ENCODE data around the gene PLCD3. TPM values are rescaled to one million over a fixed set of nuclear protein-coding genes. Genes with fewer than 3 reads are reported as not detected.
"Not testable (repeated sequence)": the region's sequence is repeated elsewhere in the genome, so short reads cannot be mapped to it uniquely, and the experiment has no call there.

Gene PLCD3
- total RNA-seq, 2 experiments from 2014 or later = 3.0 to 4.1 TPM

- H3K27me3 Mint-ChIP-seq = peaks cover 6% of the 10 kb centered on the region
Measured at GRCh38 chr17:45128331-45128730, 4.0 kb downstream of the PLCD3 start.

DNA sequence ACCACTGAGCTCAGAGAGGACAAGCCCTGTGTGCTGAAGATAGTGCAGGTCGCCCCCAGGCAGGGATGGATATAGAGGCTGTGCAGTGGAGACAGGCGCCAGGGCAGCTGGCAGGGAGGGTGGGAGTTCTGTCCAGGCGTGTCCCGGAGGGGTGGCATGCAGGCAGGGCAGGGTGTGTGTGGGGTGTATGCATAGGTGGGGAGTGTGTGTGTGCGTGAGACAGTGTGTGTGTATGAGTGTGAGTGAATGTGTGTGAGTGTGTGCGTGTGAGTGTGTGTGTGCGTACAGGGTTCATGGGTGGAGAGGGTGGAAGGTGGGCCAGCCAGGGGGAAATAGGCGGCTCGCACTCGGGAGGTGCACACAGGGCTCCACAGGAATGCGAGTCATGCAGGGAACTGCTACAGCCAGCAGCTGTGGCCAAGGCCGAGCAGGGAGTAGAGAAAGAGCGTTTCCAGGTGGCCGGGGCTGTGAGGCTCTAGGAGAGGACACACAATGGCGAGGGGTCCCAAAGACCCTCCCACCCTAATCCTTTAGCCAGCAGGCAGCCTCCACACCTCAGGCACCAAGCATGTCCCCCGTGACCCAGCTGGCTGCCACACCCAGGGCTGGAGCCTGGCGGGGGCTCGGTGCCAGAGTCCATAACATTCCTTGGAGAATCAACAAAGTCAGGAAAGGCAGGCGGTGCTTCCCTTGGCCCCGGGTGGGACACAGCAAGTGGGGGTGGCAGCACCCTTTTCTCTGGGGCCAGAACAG is 4.6 kb downstream of the PLCD3 start:
- peaks cover 6% of the 10 kb centered on the region for H3K27me3 Mint-ChIP-seq
- CTCF ChIA-PET = interaction anchor here (1.0 kb wide), 1 partner anchor 70 kb away, joined by 4 read pairs; no protein-coding TSS in a partner anchor
- no peak for DNase-seq
- POLR2A ChIA-PET = no interaction called here
- H3K4me1 Mint-ChIP-seq = no peaks in the 10 kb centered on the region
- H3K27ac Mint-ChIP-seq = no peak overlapping the region
- no peaks in the 10 kb centered on the region for H3K9me3 Mint-ChIP-seq
- H3K4me3 Mint-ChIP-seq = no peak overlapping the region
- H3K36me3 Mint-ChIP-seq (ENCODE audit: low read depth) = no peaks in the 10 kb centered on the region

More at GRCh38 chr17:45128331-45128730, 4.0 kb downstream of the PLCD3 start:
- Mint-ChIP-seq H3K27ac (no peak overlapping the region), H3K4me3 (no peak overlapping the region), H3K4me1 (peaks cover 2% of the 10 kb centered on the region), H3K9me3 (no peaks in the 10 kb centered on the region), H3K36me3 (ENCODE audit: low read depth) (no peaks in the 10 kb centered on the region)
- POLR2A ChIA-PET = no interaction called here
- no peak for DNase-seq
- CTCF ChIA-PET = interaction anchor here (1.7 kb wide), 1 partner anchor 11 kb away, joined by 6 read pairs; no protein-coding TSS in a partner anchor

- Mint-ChIP-seq H3K27me3 (peaks cover 6% of the 10 kb centered on the region), H3K9me3 (no peaks in the 10 kb centered on the region), H3K4me1 (no peaks in the 10 kb centered on the region), H3K36me3 (ENCODE audit: low read depth) (no peaks in the 10 kb centered on the region), H3K4me3 (no peak overlapping the region), H3K27ac (no peak overlapping the region)
- ChIA-PET CTCF (interaction anchor here (1.0 to 1.3 kb wide), 2 partner anchors 9 to 70 kb away, joined by 4 read pairs; no protein-coding TSS in a partner anchor), POLR2A (no interaction called here)
- DNase-seq = no peak
Measured at GRCh38 chr17:45127207-45127547, 5.1 kb downstream of the PLCD3 start.

DNA sequence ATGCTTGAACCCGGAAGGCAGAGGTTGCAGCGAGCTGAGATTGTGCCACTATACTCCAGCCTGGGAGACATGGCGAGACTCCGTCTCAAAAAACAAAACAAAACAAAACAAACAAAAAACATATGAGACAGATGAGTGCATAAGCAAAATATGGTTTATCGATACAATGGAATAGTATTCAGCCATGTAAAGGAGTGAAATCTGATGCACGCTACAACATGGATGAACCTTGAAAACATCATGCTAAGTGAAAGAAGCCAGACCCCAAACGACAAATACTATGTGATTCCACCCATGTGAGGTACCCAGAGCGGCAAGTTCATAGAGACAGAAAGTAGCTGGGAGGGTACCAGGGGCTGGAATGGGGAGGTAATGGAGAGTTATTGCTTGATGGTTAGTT is 6.8 kb downstream of the PLCD3 start:
- no peaks in the 10 kb centered on the region for H3K4me1 Mint-ChIP-seq
- no peaks in the 10 kb centered on the region for H3K36me3 Mint-ChIP-seq (ENCODE audit: low read depth)
- peaks cover 7% of the 10 kb centered on the region for H3K27me3 Mint-ChIP-seq
- no peak overlapping the region for H3K4me3 Mint-ChIP-seq
- H3K9me3 Mint-ChIP-seq = no peaks in the 10 kb centered on the region
- DNase-seq = no peak
- POLR2A ChIA-PET = no interaction called here
- H3K27ac Mint-ChIP-seq = no peak overlapping the region
- CTCF ChIA-PET = interaction anchor here (0.6 to 3.9 kb wide), 4 partner anchors 10 to 72 kb away, joined by 3 to 31 read pairs (median 3); partner anchors contain the start of gene ACBD4

DNA sequence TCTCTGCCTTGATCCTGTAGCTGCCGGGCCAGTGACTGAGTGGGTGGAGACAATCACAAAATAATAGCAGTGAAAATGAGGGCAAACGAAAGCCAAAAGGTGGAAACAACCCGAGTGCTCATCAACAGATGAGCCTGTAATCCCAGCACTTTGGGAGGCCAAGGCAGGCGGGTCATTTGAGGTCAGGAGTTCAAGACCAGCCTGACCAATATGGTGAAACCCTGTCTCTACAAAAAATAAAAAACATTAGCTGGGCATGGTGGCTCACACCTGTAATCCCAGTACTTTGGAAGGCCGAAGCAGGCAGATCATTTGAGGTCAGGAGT is 7.6 kb downstream of the PLCD3 start:
- H3K27me3 Mint-ChIP-seq; H3K4me1 Mint-ChIP-seq; DNase-seq; H3K36me3 Mint-ChIP-seq (ENCODE audit: low read depth); H3K27ac Mint-ChIP-seq; H3K4me3 Mint-ChIP-seq; H3K9me3 Mint-ChIP-seq; POLR2A ChIA-PET: not testable (repeated sequence)
- CTCF ChIA-PET = interaction anchor here (0.6 to 3.9 kb wide), 2 partner anchors 11 to 70 kb away, joined by 3 to 31 read pairs; partner anchors contain the start of gene ACBD4

DNA sequence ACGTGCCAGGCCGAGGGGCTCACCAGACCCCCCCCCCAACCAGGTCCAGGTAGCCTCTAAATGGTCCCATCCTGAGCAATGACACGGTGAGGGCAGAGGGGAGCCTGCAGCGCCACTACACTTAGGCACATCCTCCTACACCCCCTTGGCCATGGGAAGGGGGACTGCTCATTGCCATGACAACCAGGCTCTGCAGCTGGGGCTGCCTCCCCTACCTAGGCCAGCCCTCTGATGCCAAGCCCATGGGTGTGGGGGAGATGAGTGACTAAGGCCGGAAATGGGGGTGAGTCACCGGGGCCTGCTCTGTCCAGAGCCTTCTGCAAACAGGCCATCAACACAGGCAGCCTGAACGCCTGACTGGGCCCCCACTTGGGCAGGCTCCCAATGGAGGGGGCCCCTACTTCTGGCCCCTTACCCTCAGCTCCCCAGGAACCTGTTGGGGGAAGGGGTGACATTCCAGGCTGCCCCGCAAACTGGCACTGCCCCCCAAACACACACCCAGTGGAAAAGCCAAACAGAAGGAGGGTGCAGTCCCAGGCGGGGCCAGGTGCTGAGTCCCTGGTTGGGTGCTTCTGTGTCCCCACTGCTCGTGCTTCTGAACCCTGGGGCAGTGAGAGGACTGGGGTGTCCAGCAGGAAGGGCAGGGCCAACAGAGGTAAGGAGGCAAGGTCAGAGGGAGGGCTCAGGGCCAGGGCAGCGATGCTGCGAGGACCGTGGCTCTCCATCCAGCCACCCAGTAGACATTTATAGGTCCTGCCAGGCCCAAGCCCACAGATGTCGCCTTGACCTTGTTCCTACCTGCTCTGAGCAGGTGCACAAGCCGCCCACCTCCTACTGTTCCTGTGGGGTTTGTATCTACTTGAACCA is 8.2 kb downstream of the PLCD3 start:
- Mint-ChIP-seq H3K36me3 (ENCODE audit: low read depth) (no peaks in the 10 kb centered on the region), H3K4me1 (no peaks in the 10 kb centered on the region), H3K9me3 (no peaks in the 10 kb centered on the region), H3K4me3 (no peak overlapping the region), H3K27ac (no peak overlapping the region), H3K27me3 (peaks cover 7% of the 10 kb centered on the region)
- ChIA-PET POLR2A (no interaction called here), CTCF (interaction anchor here (3.9 kb wide), 1 partner anchor 12 kb away, joined by 31 read pairs; the partner anchor contains the start of gene ACBD4)
- no peak for DNase-seq

DNA sequence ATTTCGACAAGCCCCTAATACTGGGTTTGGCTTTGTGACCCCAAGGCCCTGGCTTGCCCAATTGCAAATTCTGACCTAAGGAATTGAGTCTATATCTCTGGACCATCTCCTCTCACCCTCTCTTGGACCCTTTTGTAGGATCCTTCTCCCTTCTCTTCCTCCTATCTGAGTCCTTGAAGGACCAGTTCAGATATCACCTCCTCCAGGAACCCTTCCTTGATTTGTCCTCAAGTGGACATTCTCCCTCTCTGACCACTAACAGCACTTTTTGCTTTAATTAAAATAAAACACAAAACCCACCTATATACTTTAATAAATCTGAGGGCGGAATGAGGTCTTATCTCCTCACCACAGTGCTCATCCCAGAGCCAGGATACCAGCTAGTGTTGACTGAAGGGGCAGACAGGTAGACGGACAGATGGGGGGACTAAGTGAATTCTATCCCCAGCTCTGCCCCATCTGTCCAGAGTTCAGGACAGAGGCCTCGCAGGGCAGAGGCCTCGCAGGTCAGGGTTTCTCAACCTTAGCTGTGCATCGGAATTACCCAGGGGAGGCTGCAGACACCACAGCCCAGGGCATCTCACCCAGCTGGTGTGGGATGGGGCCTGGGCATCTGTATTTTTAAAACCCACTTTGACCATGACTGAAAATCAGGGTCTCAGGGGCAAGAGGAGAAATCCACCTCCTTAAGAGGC is 9.1 kb downstream of the PLCD3 start:
- Mint-ChIP-seq H3K27ac (no peak overlapping the region), H3K4me1 (no peaks in the 10 kb centered on the region), H3K4me3 (no peak overlapping the region), H3K9me3 (no peaks in the 10 kb centered on the region), H3K36me3 (ENCODE audit: low read depth) (no peaks in the 10 kb centered on the region), H3K27me3 (peaks cover 7% of the 10 kb centered on the region)
- ChIA-PET POLR2A (no interaction called here), CTCF (interaction anchor here (3.9 kb wide), 1 partner anchor 13 kb away, joined by 31 read pairs; the partner anchor contains the start of gene ACBD4)
- DNase-seq = no peak

GRCh38 chr17:45121055-45121454 is 11.3 kb downstream of the PLCD3 start:
- no peak for DNase-seq
- Mint-ChIP-seq H3K27ac (no peak overlapping the region), H3K27me3 (peaks cover 7% of the 10 kb centered on the region), H3K4me3 (no peak overlapping the region), H3K4me1 (no peaks in the 10 kb centered on the region), H3K36me3 (ENCODE audit: low read depth) (no peaks in the 10 kb centered on the region), H3K9me3 (no peaks in the 10 kb centered on the region)
- ChIA-PET CTCF (interaction anchor here (0.6 to 1.1 kb wide), 2 partner anchors 14 to 52 kb away, joined by 4 to 5 read pairs; partner anchors contain the start of gene ACBD4), POLR2A (no interaction called here)

- DNase-seq = no peak
- no peak overlapping the region for H3K27ac Mint-ChIP-seq
- ChIA-PET CTCF (interaction anchor here (0.5 to 4.0 kb wide), 4 partner anchors 15 to 237 kb away, joined by 3 to 33 read pairs (median 3); partner anchors contain the start of gene ACBD4), POLR2A (no interaction called here)
- peaks cover 7% of the 10 kb centered on the region for H3K27me3 Mint-ChIP-seq
- H3K36me3 Mint-ChIP-seq (ENCODE audit: low read depth) = no peaks in the 10 kb centered on the region
- no peak overlapping the region for H3K4me3 Mint-ChIP-seq
- H3K9me3 Mint-ChIP-seq = no peaks in the 10 kb centered on the region
- H3K4me1 Mint-ChIP-seq = no peaks in the 10 kb centered on the region
Measured at GRCh38 chr17:45120558-45120957, 11.8 kb downstream of the PLCD3 start.

DNA sequence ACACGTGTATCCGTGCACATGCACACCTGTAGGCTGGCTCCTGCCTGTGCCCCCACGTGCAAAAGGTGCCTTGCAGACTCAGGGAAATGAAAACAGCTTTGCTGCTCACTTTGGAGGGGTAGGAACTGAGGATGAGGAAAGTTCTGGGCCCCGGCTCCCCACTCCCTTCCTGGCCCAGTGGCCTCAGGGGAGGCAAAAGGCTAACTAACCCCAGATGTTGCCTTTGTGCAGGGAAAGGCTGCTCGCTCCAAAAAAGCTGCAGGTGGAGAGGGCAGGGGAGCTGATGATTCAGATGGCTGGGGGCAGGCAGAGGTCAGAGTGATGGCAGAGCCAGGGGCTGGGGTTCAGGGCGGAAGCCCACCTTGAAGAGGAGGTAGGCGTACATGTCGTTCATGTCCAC is 12.4 kb downstream of the PLCD3 start:
- CTCF ChIA-PET = interaction anchor here (0.8 to 4.0 kb wide), 3 partner anchors 12 to 56 kb away, joined by 3 to 33 read pairs (median 3); partner anchors contain the start of genes ACBD4 and PLCD3
- Mint-ChIP-seq H3K4me3 (no peak overlapping the region), H3K9me3 (no peaks in the 10 kb centered on the region), H3K4me1 (no peaks in the 10 kb centered on the region), H3K27ac (no peak overlapping the region), H3K27me3 (peaks cover 7% of the 10 kb centered on the region), H3K36me3 (ENCODE audit: low read depth) (no peaks in the 10 kb centered on the region)
- POLR2A ChIA-PET = no interaction called here
- DNase-seq = no peak

GRCh38 chr17:45118691-45119090 is 13.6 kb downstream of the PLCD3 start:
- H3K4me3 Mint-ChIP-seq = no peak overlapping the region
- no peaks in the 10 kb centered on the region for H3K4me1 Mint-ChIP-seq
- H3K27me3 Mint-ChIP-seq = peaks cover 7% of the 10 kb centered on the region
- H3K27ac Mint-ChIP-seq = no peak overlapping the region
- no peaks in the 10 kb centered on the region for H3K36me3 Mint-ChIP-seq (ENCODE audit: low read depth)
- CTCF ChIA-PET = interaction anchor here (0.7 to 4.0 kb wide), 7 partner anchors 8 to 96 kb away, joined by 3 to 33 read pairs (median 6); partner anchors contain the start of gene ACBD4
- H3K9me3 Mint-ChIP-seq = no peaks in the 10 kb centered on the region
- POLR2A ChIA-PET = interaction anchor here (0.6 kb wide), 1 partner anchor 43 kb away, joined by 3 read pairs; the partner anchor contains the start of gene HEXIM2
- DNase-seq = no peak

DNA sequence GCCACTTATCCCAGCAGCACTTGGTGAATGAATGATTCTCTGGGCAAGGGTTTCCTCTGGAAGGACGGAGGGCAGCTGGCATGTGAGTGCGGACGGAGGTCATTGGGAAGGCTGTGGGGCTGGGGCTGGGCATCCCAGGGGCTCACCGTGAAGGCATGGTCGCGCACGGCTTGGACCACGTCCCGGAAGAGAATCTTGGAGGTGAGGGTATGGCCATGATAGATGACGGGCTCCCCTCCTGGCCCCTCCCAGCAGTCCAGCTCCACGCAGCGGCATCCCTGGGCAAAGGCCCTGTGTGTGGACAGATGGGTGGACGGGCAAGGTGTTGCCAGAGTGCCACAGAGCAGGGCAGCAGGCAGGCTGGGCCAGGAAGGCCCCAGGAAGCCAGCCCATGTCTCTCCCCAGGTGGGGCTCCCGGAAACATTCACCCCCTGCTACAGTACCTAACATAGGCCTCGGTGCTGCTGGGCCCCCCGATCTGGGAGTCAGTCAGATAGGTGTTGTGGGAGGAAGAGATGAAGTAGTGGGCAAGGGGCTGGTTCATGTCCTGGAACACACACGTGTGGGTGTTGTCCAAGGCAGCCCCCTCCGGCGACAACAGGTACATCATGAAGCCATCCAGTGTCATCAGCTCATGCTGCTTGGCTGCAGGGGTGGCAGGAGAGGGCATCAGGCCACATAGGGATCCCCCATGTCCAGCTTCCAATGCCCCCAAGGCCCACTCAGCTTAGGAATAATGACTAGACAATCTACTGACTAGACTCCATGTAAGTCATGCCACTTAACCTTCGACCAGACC is 14.3 kb downstream of the PLCD3 start:
- Mint-ChIP-seq H3K36me3 (ENCODE audit: low read depth) (no peaks in the 10 kb centered on the region), H3K4me3 (no peak overlapping the region), H3K27me3 (peaks cover 7% of the 10 kb centered on the region), H3K9me3 (no peaks in the 10 kb centered on the region), H3K4me1 (no peaks in the 10 kb centered on the region), H3K27ac (no peak overlapping the region)
- POLR2A ChIA-PET = interaction anchor here (0.6 kb wide), 1 partner anchor 44 kb away, joined by 3 read pairs; the partner anchor contains the start of gene HEXIM2
- CTCF ChIA-PET = interaction anchor here (0.7 to 4.0 kb wide), 7 partner anchors 9 to 96 kb away, joined by 3 to 33 read pairs (median 6); partner anchors contain the start of genes ACBD4 and PLCD3
- DNase-seq = no peak
